H9 (cell line): Measurements from ENCODE around the gene MORN1. TPM values are rescaled to one million over a fixed set of nuclear protein-coding genes. Genes with fewer than 3 reads are reported as not detected.
A peak's percentile ranks its signal among the peaks of the same experiment; 100 is the strongest.

Source experiments
- DNase-seq: peaks from one replicate; pipeline ENCODE4 v3.0.0-alpha.2; 2017
- H2AFZ ChIP-seq: one replicate; pipeline ENCODE4 v1.6.1; 2013; ENCODE audit warnings: mild to moderate bottlenecking, low read length, control low read depth, moderate library complexity
- H2AK5ac ChIP-seq: 2 replicates; pipeline ENCODE4 v1.6.1; 2013; ENCODE audit warnings: low read length, control low read depth, mixed read lengths; ENCODE audit not compliant: insufficient read length
- H2BK120ac ChIP-seq: one replicate; pipeline ENCODE4 v1.6.1; 2013; ENCODE audit warnings: low read depth, mild to moderate bottlenecking, low read length, control low read depth, inconsistent platforms; ENCODE audit not compliant: poor library complexity, severe bottlenecking
- H2BK12ac ChIP-seq: 2 replicates; pipeline ENCODE4 v1.6.1; 2013; ENCODE audit warnings: low read length, control low read depth, mixed read lengths, low read depth; ENCODE audit not compliant: insufficient read length
- H2BK15ac ChIP-seq: 2 replicates; pipeline ENCODE4 v1.6.1; 2013; ENCODE audit warnings: low read depth, low read length, control low read depth
- H2BK20ac ChIP-seq: one replicate; pipeline ENCODE4 v1.6.1; 2013; ENCODE audit warnings: low read depth, mild to moderate bottlenecking, low read length, control low read depth, inconsistent platforms; ENCODE audit not compliant: poor library complexity, severe bottlenecking
- H2BK5ac ChIP-seq: 2 replicates; pipeline ENCODE4 v1.6.1; 2013; ENCODE audit warnings: low read length, control low read depth, mixed read lengths; ENCODE audit not compliant: insufficient read length
- H3K14ac ChIP-seq: 2 replicates; pipeline ENCODE4 v1.6.1; 2013; ENCODE audit warnings: low read length, control low read depth; ENCODE audit not compliant: insufficient read depth
- H3K18ac ChIP-seq: 2 replicates; pipeline ENCODE4 v1.6.1; 2013; ENCODE audit warnings: low read depth, mild to moderate bottlenecking, mixed read lengths, low read length, control low read depth; ENCODE audit not compliant: insufficient read length
- H3K23ac ChIP-seq: 2 replicates; pipeline ENCODE4 v1.6.1; 2013; ENCODE audit warnings: low read length, control low read depth, mixed read lengths, low read depth; ENCODE audit not compliant: insufficient read length
- H3K23me2 ChIP-seq: 2 replicates; pipeline ENCODE4 v1.6.1; 2013; ENCODE audit warnings: low read depth, mild to moderate bottlenecking, mixed read lengths, low read length, control low read depth; ENCODE audit not compliant: insufficient read length, poor library complexity, severe bottlenecking
- H3K27ac ChIP-seq: 2 replicates; pipeline ENCODE4 v1.5.1; 2013; ENCODE audit warnings: low read length, control low read depth, mixed read lengths, low read depth; ENCODE audit not compliant: insufficient read length
- H3K27me3 ChIP-seq: 2 replicates; pipeline ENCODE4 v1.6.1; 2013; ENCODE audit warnings: low read length, control low read depth, inconsistent platforms; ENCODE audit not compliant: insufficient read depth
- H3K4ac ChIP-seq: 2 replicates; pipeline ENCODE4 v1.6.1; 2013; ENCODE audit warnings: low read depth, mild to moderate bottlenecking, control low read depth, inconsistent platforms, low read length, moderate library complexity
- H3K4me1 ChIP-seq: 2 replicates; pipeline ENCODE4 v1.6.1; 2013; ENCODE audit warnings: low read length, control low read depth, inconsistent platforms; ENCODE audit not compliant: insufficient read depth
- H3K4me2 ChIP-seq: 2 replicates; pipeline ENCODE4 v1.6.1; 2013; ENCODE audit warnings: low read length, control low read depth, mixed read lengths; ENCODE audit not compliant: insufficient read length, insufficient read depth
- H3K56ac ChIP-seq: 2 replicates; pipeline ENCODE4 v1.6.1; 2013; ENCODE audit warnings: low read depth, mild to moderate bottlenecking, mixed read lengths, low read length, control low read depth; ENCODE audit not compliant: insufficient read length
- H3K79me1 ChIP-seq: 2 replicates; pipeline ENCODE4 v1.6.1; 2013; ENCODE audit warnings: low read depth, mild to moderate bottlenecking, moderate library complexity, low read length, control low read depth, inconsistent platforms; ENCODE audit not compliant: insufficient read depth, poor library complexity, severe bottlenecking
- H3K79me2 ChIP-seq: 2 replicates; pipeline ENCODE4 v1.6.1; 2013; ENCODE audit warnings: low read length, control low read depth, inconsistent platforms; ENCODE audit not compliant: insufficient read depth
- H3K9ac ChIP-seq: 2 replicates; pipeline ENCODE4 v1.6.1; 2013; ENCODE audit warnings: low read length, control low read depth, mixed read lengths; ENCODE audit not compliant: insufficient read length; ENCODE audit errors: extremely low read depth
- H3K9me3 ChIP-seq: one replicate; pipeline ENCODE4 v1.6.1; 2013; ENCODE audit warnings: low read depth, low read length, inconsistent platforms; ENCODE audit not compliant: control insufficient read depth
- H3T11ph ChIP-seq: one replicate; pipeline ENCODE4 v1.6.1; 2013; ENCODE audit warnings: mild to moderate bottlenecking, low read length, control low read depth, inconsistent platforms
- H4K20me1 ChIP-seq: one replicate; pipeline ENCODE4 v1.6.1; 2013; ENCODE audit not compliant: control insufficient read depth, insufficient read length, insufficient read depth
- H4K5ac ChIP-seq: 2 replicates; pipeline ENCODE4 v1.6.1; 2013; ENCODE audit warnings: low read depth, mild to moderate bottlenecking, mixed read lengths, low read length, control low read depth; ENCODE audit not compliant: insufficient read length
- H4K8ac ChIP-seq: replicated peaks from 2 replicates; pipeline ENCODE4 v1.6.1; 2013; ENCODE audit warnings: low read length, control low read depth, mixed read lengths, low read depth; ENCODE audit not compliant: insufficient read length
- H4K91ac ChIP-seq: 2 replicates; pipeline ENCODE4 v1.6.1; 2013; ENCODE audit warnings: low read depth, mild to moderate bottlenecking, moderate library complexity, mixed read lengths, low read length, control low read depth; ENCODE audit not compliant: insufficient read length
- H3K27ac Mint-ChIP-seq, 3 experiments: 2 replicates in 2 of 3; 3 replicates in 1 of 3; pipeline ENCODE4 v1.8.0; 2020 to 2021; ENCODE audit warnings: mixed read lengths in 3 of 3, mild to moderate bottlenecking in 1 of 3, moderate library complexity in 1 of 3
- H3K27me3 Mint-ChIP-seq: 2 replicates; pipeline ENCODE4 v1.8.0; 2021; ENCODE audit warnings: low read depth, mild to moderate bottlenecking, moderate library complexity, mixed read lengths
- H3K36me3 Mint-ChIP-seq, 3 experiments: 2 replicates in 2 of 3; 3 replicates in 1 of 3; pipeline ENCODE4 v1.8.0; 2020 to 2021; ENCODE audit warnings: low read depth in 3 of 3, mixed read lengths in 3 of 3; ENCODE audit not compliant: insufficient read depth in 1 of 3
- H3K4me1 Mint-ChIP-seq, 2 experiments: 2 replicates each; pipeline ENCODE4 v1.8.0; 2020; ENCODE audit warnings: mixed read lengths in 2 of 2
- H3K4me3 Mint-ChIP-seq, 2 experiments: 2 replicates in 1 of 2; 3 replicates in 1 of 2; pipeline ENCODE4 v1.8.0; 2020 to 2021; ENCODE audit warnings: mild to moderate bottlenecking in 2 of 2, mixed read lengths in 2 of 2, moderate library complexity in 1 of 2
- H3K9me3 Mint-ChIP-seq, 2 experiments: 2 replicates in 1 of 2; 3 replicates in 1 of 2; pipeline ENCODE4 v1.8.0; 2020; ENCODE audit warnings: mild to moderate bottlenecking in 2 of 2, mixed read lengths in 2 of 2, moderate library complexity in 1 of 2
- WGBS: extraction: QIAGEN DNeasy Blood & Tissue Kit; methylation state at CpG from one replicate; pipeline ENCODE4 v1.1.7; 2013; ENCODE audit warnings: missing lambda C conversion rate, low lambda C conversion rate, mixed read lengths; ENCODE audit not compliant: insufficient read length; ENCODE audit errors: extremely low coverage; 5-methylcytosine and 5-hydroxymethylcytosine counted together
- total RNA-seq: library from RNA; stranded (reverse); gene quantifications from 2 replicates; pipeline ENCODE4 v1.2.1, GENCODE V29; 2021
- TF ChIP-seq, protein P1 (sequence below): fragments of 200-600 bp; sonication (generic); conservative IDR thresholded peaks from 3 replicates; pipeline ENCODE4 v1.8.0; 2021; ENCODE audit warnings: antibody characterized with exemption, mild to moderate bottlenecking

MORN1 gene
- total RNA-seq, 1 experiment from 2014 or later: 12.7 TPM

DNA sequence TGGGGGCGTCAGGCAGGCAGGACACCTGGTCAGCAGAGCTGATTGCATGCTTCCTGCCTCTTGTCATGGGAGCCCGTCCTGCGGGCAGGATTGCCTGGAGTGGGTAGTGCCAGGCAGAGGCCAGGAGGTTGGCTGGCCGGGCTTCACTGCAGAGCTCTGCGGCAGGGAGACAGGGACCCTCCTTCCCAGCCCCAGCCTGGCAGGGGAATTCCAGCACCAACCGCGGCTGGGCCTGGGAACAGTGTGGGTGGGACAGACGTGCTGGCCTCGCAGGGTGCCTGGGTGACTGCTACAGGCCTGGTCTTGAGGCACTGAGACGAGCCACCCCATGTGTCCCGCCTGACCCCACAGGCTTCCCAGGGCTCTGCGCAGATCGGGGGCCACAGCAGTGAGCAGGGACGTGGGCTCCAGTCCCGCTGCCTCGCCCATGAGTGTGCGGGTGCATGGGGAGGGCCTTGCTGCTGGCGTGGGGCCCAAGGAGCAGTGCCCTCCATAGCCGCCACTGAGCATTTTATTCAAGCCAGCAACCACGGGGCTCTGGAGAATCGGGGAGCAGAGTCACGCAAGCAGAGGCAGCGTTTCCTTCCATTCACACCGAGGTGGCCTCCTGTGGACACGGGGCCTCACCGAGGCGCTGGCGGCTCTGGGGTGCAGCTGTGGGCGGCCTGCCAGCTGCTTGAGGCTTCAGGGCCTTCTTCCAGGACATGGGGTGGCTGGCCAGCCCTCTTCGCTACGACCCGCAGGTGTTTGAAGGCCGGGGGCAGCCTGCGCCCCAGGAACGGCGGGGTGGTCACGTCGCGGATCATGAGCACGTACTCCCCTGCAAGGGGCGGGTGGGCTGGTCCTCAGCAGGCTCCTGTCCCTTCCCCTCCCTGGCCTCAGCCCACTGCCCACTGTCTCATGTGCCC, 70.3 kb downstream of the MORN1 start:
- no peak overlapping the region for H3T11ph ChIP-seq
- no peak overlapping the region for H3K27ac ChIP-seq
- H3K18ac ChIP-seq: peak overlapping the region; percentile 80
- H2BK120ac ChIP-seq: no peak overlapping the region
- H4K91ac ChIP-seq: peak overlapping the region; percentile 96
- H3K79me1 ChIP-seq: no peaks in the 10 kb centered on the region
- no peak overlapping the region for H3K4me3 Mint-ChIP-seq
- no CpG with 5 or more reads among the region's 41 CpGs for WGBS
- H3K14ac ChIP-seq: peak overlapping the region; percentile 58
- H3K4ac ChIP-seq: peak overlapping the region; percentile 90; the same call in 1 of the 2 replicates
- H3K4me2 ChIP-seq: no peak overlapping the region
- no peak overlapping the region; the same call in 1 of the 2 replicates for H2BK15ac ChIP-seq
- no peak overlapping the region for H3K23ac ChIP-seq
- 0 out of 5 replicates have a peak, but pooled peaks cover 0 to 2% of the 10 kb centered on the region in 2 experiments for H3K9me3 Mint-ChIP-seq
- no peaks in the 10 kb centered on the region for H3K27me3 ChIP-seq
- peak overlapping the region; percentile 96 for H2BK12ac ChIP-seq
- no peak overlapping the region for H2AK5ac ChIP-seq
- no peak overlapping the region for H2BK20ac ChIP-seq
- H2BK5ac ChIP-seq: no peak overlapping the region
- H3K27me3 Mint-ChIP-seq: peaks cover 6% of the 10 kb centered on the region
- no peak overlapping the region for H4K5ac ChIP-seq
- H3K56ac ChIP-seq: no peak overlapping the region
- no peaks in the 10 kb centered on the region for H4K20me1 ChIP-seq
- peak overlapping the region in 1 of 3 experiments; percentile 27; a peak in 1 of 7 replicates for H3K27ac Mint-ChIP-seq
- TF ChIP-seq, protein P1, sequence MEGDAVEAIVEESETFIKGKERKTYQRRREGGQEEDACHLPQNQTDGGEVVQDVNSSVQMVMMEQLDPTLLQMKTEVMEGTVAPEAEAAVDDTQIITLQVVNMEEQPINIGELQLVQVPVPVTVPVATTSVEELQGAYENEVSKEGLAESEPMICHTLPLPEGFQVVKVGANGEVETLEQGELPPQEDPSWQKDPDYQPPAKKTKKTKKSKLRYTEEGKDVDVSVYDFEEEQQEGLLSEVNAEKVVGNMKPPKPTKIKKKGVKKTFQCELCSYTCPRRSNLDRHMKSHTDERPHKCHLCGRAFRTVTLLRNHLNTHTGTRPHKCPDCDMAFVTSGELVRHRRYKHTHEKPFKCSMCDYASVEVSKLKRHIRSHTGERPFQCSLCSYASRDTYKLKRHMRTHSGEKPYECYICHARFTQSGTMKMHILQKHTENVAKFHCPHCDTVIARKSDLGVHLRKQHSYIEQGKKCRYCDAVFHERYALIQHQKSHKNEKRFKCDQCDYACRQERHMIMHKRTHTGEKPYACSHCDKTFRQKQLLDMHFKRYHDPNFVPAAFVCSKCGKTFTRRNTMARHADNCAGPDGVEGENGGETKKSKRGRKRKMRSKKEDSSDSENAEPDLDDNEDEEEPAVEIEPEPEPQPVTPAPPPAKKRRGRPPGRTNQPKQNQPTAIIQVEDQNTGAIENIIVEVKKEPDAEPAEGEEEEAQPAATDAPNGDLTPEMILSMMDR: no peak
- no peaks in the 10 kb centered on the region for H3K9me3 ChIP-seq
- H3K79me2 ChIP-seq: no peaks in the 10 kb centered on the region
- no peak for DNase-seq
- no peak overlapping the region for H3K9ac ChIP-seq
- no peak overlapping the region for H2AFZ ChIP-seq
- no peaks in the 10 kb centered on the region; a peak in 1 of 7 replicates for H3K36me3 Mint-ChIP-seq
- H3K4me1 ChIP-seq: no peaks in the 10 kb centered on the region; the same call in 1 of the 2 replicates
- H4K8ac ChIP-seq: no peak overlapping the region
- H3K4me1 Mint-ChIP-seq: peaks cover 4 to 14% of the 10 kb centered on the region in 2 experiments
- no peaks in the 10 kb centered on the region for H3K23me2 ChIP-seq
